OCI-M2 (cell line): ENCODE results near the gene FHOD3.
"Not testable (repeated sequence)": the region's sequence is repeated elsewhere in the genome, so short reads cannot be mapped to it uniquely, and the experiment has no call there.

ENCODE experiments used
- DNase-seq: peaks from one replicate; lab custom pipeline; 2025; ENCODE audit not compliant: unreplicated experiment; lab: John Stamatoyannopoulos, UW

Gene FHOD3

GRCh38 chr18:36812678-36813077 is 515.2 kb downstream of the FHOD3 start:
- no peak for DNase-seq

- DNase-seq = no peak
Measured at GRCh38 chr18:36813101-36813775, 515.7 kb downstream of the FHOD3 start.

GRCh38 chr18:36813824-36814223 is 516.3 kb downstream of the FHOD3 start:
- no peak for DNase-seq

GRCh38 chr18:36814994-36815393 is 517.5 kb downstream of the FHOD3 start:
- DNase-seq = no peak

- not testable (repeated sequence) for DNase-seq
Measured at GRCh38 chr18:36816096-36816495, 518.6 kb downstream of the FHOD3 start.

GRCh38 chr18:36817039-36817438 is 519.5 kb downstream of the FHOD3 start:
- DNase-seq = no peak

GRCh38 chr18:36818652-36819051 is 521.1 kb downstream of the FHOD3 start:
- DNase-seq = no peak

- DNase-seq = no peak
Measured at GRCh38 chr18:36819621-36820020, 522.1 kb downstream of the FHOD3 start.

- DNase-seq = no peak
Measured at GRCh38 chr18:36821681-36822080, 524.2 kb downstream of the FHOD3 start.

GRCh38 chr18:36825526-36825925 is 528.0 kb downstream of the FHOD3 start:
- DNase-seq = no peak

GRCh38 chr18:36826556-36826955 is 529.0 kb downstream of the FHOD3 start:
- DNase-seq = no peak

GRCh38 chr18:36828157-36828629 is 530.7 kb downstream of the FHOD3 start:
- DNase-seq = no peak

- DNase-seq = peak; percentile 36
Measured at GRCh38 chr18:36828630-36829361, 531.3 kb downstream of the FHOD3 start, which contains the start of the genes KIAA1328 and TPGS2. TSS of gene KIAA1328 (plus strand) at chr18:36829127. CDS start at chr18:36829139, 12 bp downstream. TSS of gene TPGS2 (minus strand) at chr18:36829002. CDS start at chr18:36828767, 235 bp downstream.
